Ectodermal cell (in vitro differentiated cells): Measurements from ENCODE around the gene LPAR2. TPM values are rescaled to one million over a fixed set of nuclear protein-coding genes. Genes with fewer than 3 reads are reported as not detected.
A peak's percentile ranks its signal among the peaks of the same experiment; 100 is the strongest.
"Not testable (repeated sequence)": the region's sequence is repeated elsewhere in the genome, so short reads cannot be mapped to it uniquely, and the experiment has no call there.

Source experiments
- H3K27ac ChIP-seq: 2 replicates; pipeline ENCODE4 v1.7.0; 2013; ENCODE audit warnings: mild to moderate bottlenecking, low read depth, low read length; ENCODE audit not compliant: insufficient read depth, poor library complexity, severe bottlenecking
- H3K27me3 ChIP-seq: 2 replicates; pipeline ENCODE4 v1.7.0; 2013; ENCODE audit warnings: mild to moderate bottlenecking, low read length; ENCODE audit not compliant: insufficient read depth, control insufficient read depth, poor library complexity, severe bottlenecking
- H3K36me3 ChIP-seq: one replicate; pipeline ENCODE4 v1.7.0; 2013; ENCODE audit warnings: low read length; ENCODE audit not compliant: control insufficient read depth, insufficient read depth
- H3K4me1 ChIP-seq: one replicate; pipeline ENCODE4 v1.7.0; 2013; ENCODE audit warnings: low read length; ENCODE audit not compliant: control insufficient read depth, insufficient read depth
- H3K4me3 ChIP-seq: 2 replicates; pipeline ENCODE4 v1.7.0; 2013; ENCODE audit warnings: low read depth, low read length, control low read depth; ENCODE audit not compliant: insufficient read depth
- H3K9me3 ChIP-seq: 2 replicates; pipeline ENCODE4 v1.7.0; 2013; ENCODE audit warnings: mild to moderate bottlenecking, low read length, moderate library complexity; ENCODE audit not compliant: control insufficient read depth
- WGBS, 2 experiments: methylation state at CpG; one replicate each; pipeline ENCODE4 v1.1.7; 2013; ENCODE audit warnings: missing lambda C conversion rate in 2 of 2; 5-methylcytosine and 5-hydroxymethylcytosine counted together
- polyA plus RNA-seq, 4 experiments: library from polyadenylated mRNA; stranded (reverse); fragments of 50-300 nt; gene quantifications; one replicate each; pipeline ENCODE4 v1.2.3, GENCODE V29; 2013

LPAR2 gene
- polyA plus RNA-seq (2013, experiment 1 of 4), result 80.1 TPM
- polyA plus RNA-seq (2013, experiment 2 of 4), result 77.2 TPM
- 68.3 TPM for polyA plus RNA-seq (2013, experiment 3 of 4)
- 87.8 TPM for polyA plus RNA-seq (2013, experiment 4 of 4)

- WGBS, 2 experiments, result 0 to 1% methylated on average over 87 of the region's 87 CpGs
- peak within 1 kb of the TSS; percentile 20 for H3K27ac ChIP-seq
- H3K36me3 ChIP-seq, result peaks cover 16% of the 10 kb centered on the region
- no peaks in the 10 kb centered on the region for H3K27me3 ChIP-seq
- peak within 1 kb of the TSS; percentile 73 for H3K4me3 ChIP-seq
- H3K9me3 ChIP-seq, result no peaks in the 10 kb centered on the region
- peaks cover 12% of the 10 kb centered on the region for H3K4me1 ChIP-seq
These were observed at the start of gene LPAR2 for GRCh38 chr19:19627621-19628500. Gene LPAR2 (minus strand): TSS chr19:19628220. CDS start chr19:19627275, 945 bp downstream.

DNA sequence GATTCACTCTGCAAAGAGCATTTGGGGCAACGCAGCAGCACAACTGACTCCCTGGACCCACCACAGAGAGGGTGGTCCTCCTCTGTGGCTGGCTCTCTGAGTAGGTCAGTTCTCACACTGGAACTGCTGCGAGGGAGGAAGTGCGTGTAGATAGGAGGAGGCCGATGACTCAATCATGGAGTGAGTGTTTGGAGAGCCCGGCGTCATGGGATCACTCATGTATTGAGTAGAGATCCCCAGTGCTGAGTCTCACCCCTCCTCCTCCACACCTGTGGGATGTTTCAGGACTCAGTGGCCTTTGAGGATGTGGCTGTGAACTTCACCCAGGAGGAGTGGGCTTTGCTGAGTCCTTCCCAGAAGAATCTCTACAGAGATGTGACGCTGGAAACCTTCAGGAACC, 49.6 kb upstream of the LPAR2 start:
- Histone ChIP-seq H3K9me3 (no peaks in the 10 kb centered on the region), H3K4me1 (no peaks in the 10 kb centered on the region), H3K27ac (no peak overlapping the region), H3K36me3 (peaks cover 29% of the 10 kb centered on the region), H3K4me3 (no peak overlapping the region), H3K27me3 (no peaks in the 10 kb centered on the region)
- WGBS, 2 experiments, result 95 to 97% methylated on average over 7 of the region's 7 CpGs

DNA sequence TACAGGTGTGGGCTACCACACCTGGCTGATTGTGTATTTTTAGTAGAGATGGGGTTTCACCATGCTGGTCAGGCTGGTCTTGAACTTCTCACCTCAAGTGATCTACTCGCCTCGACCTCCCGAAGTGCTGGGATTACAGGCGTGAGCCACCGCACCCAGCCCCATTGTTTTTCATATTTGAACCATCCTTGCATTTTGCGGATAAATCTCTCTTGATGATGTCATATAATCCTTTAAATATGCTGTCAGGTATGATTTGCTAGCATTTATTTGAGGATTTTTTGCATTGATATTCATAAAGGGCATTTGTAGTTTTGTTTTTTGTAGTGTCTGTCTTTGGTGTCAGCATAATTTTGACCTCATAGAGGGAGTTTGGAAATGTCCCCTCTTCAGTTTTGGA, 46.3 kb upstream of the LPAR2 start:
- 92 to 95% methylated on average over 6 of the region's 6 CpGs for WGBS, 2 experiments
- Histone ChIP-seq H3K36me3 (peaks cover 22% of the 10 kb centered on the region), H3K4me3 (no peak overlapping the region), H3K4me1 (no peaks in the 10 kb centered on the region), H3K27me3 (no peaks in the 10 kb centered on the region), H3K27ac (no peak overlapping the region), H3K9me3 (no peaks in the 10 kb centered on the region)

DNA sequence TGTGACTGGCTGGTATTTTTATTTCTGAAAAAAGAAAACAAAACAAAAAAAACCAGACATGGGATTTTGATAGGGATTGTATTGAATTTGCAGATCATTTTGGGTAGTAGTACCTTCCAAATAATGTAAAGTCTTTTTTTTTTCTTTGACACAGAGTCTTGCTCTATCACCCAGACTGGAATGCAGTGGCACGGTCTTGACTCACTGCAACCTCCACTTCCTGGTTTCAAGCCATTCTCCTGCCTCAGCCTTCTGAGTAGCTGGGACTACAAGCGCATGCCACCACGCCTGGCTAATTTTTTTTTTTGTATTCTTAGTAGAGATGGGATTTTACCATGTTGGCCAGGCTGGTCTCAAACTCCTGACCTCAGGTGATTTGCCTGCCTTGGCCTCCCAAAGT, 44.8 kb upstream of the LPAR2 start:
- no peak overlapping the region for H3K4me3 ChIP-seq
- no peaks in the 10 kb centered on the region for H3K27me3 ChIP-seq
- no peaks in the 10 kb centered on the region for H3K9me3 ChIP-seq
- no peak overlapping the region for H3K27ac ChIP-seq
- peaks cover 9% of the 10 kb centered on the region for H3K36me3 ChIP-seq
- 94 to 96% methylated on average over 3 of the region's 3 CpGs for WGBS, 2 experiments
- H3K4me1 ChIP-seq, result no peaks in the 10 kb centered on the region

DNA sequence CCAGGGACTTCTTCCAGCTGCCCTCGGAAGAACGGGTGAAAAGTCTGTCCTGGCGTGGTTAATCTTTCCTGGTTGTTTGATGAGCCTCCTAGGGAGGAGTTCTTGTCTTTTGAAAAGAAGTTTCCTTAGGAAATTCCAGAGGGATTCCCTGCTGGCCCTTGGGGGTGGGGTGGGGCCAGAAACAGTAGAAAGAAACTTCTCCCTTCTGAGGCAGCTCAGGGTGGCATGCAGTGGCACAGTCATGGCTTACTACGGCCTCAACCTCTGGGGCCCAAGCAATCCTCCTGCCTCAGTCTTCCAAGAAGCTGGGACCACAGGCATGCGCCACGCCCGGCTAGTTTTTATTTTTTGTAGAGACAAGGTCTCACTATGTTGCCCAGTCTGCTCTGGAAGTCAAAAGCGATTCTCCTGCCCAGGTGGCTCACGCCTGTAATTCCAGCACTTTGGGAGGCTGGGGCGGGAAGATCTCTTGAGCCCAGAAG, 42.1 kb upstream of the LPAR2 start:
- 45 to 46% methylated on average over 10 of the region's 10 CpGs for WGBS, 2 experiments
- Histone ChIP-seq H3K36me3 (peaks cover 4% of the 10 kb centered on the region), H3K4me3 (peak overlapping the region; percentile 89), H3K27me3 (no peaks in the 10 kb centered on the region), H3K4me1 (no peaks in the 10 kb centered on the region), H3K27ac (peak overlapping the region; percentile 16), H3K9me3 (no peaks in the 10 kb centered on the region)

- Histone ChIP-seq H3K36me3 (no peaks in the 10 kb centered on the region), H3K27ac (peak within 1 kb of the TSS; percentile 87), H3K4me1 (no peaks in the 10 kb centered on the region), H3K27me3 (no peaks in the 10 kb centered on the region), H3K4me3 (peak within 1 kb of the TSS; percentile 89), H3K9me3 (no peaks in the 10 kb centered on the region)
- WGBS, 2 experiments, result 4 to 5% methylated on average over 36 of the region's 36 CpGs
These were observed 40.4 kb upstream of the LPAR2 start, which contains the start of gene ZNF101 for GRCh38 chr19:19668230-19669012. Gene ZNF101 (plus strand): TSS chr19:19668839. CDS start chr19:19668964, 125 bp downstream.

- not testable (repeated sequence) for H3K27ac ChIP-seq, H3K27me3 ChIP-seq, H3K4me3 ChIP-seq, H3K36me3 ChIP-seq, H3K9me3 ChIP-seq
- H3K4me1 ChIP-seq, result peaks cover 10% of the 10 kb centered on the region
- WGBS, 2 experiments, result 94 to 95% methylated on average over 22 of the region's 22 CpGs
These were observed 37.5 kb upstream of the LPAR2 start for GRCh38 chr19:19665420-19665948.

DNA sequence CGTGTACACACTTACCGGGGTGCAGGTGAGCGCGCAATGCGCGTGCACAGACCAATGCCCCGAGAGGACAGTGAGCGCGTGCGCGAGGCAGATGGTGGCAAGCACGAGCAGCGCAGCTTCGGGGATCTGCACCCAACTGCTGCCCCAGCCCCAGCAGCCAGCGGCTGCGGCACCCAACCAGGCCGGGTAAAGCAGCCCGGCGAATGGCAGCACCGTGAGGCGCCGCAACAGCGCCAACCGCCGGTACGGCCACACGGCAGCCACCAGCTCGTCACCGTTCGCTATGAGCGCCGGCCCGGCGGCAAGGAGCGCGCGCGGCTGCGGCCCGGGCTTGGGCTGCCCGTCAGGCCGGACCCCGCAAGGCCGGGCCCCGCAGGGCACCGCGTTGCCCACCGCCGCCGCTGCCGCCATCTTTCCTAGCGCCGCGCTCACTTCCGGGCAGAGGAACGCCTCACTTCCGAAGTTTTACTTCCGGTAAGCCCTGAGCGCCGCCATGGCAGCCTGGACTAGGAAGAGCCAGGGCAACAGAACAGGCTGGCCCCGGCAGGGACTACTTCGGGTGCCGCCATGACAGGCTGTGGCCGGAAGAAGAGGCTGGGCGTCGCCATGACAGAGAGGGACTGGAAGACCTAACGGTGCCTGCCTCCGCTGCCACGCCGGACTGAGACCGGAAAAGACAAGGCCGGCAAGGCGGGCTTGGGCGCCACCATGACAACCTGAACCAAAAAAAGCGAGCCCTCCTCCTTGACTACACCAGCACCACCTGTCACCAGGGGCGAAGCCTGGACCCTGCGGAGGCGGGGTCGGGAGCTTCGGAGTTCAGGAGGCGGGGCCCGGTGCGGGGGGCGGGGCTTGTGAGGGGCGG, 35.5 kb upstream of the LPAR2 start, which contains the start of gene ATP13A1:
Gene ATP13A1, minus strand, starts transcription at position 421 of the 865 bp plus-strand sequence. Its CDS starts 10 bp downstream, at position 411.
- peak within 1 kb of the TSS; percentile 94 for H3K27ac ChIP-seq
- H3K9me3 ChIP-seq, result no peaks in the 10 kb centered on the region
- H3K4me3 ChIP-seq, result peak within 1 kb of the TSS; percentile 99
- H3K36me3 ChIP-seq, result peaks cover 7% of the 10 kb centered on the region
- H3K27me3 ChIP-seq, result no peaks in the 10 kb centered on the region
- peaks cover 10% of the 10 kb centered on the region for H3K4me1 ChIP-seq
- 0% methylated on average over 85 of the region's 85 CpGs for WGBS, 2 experiments

DNA sequence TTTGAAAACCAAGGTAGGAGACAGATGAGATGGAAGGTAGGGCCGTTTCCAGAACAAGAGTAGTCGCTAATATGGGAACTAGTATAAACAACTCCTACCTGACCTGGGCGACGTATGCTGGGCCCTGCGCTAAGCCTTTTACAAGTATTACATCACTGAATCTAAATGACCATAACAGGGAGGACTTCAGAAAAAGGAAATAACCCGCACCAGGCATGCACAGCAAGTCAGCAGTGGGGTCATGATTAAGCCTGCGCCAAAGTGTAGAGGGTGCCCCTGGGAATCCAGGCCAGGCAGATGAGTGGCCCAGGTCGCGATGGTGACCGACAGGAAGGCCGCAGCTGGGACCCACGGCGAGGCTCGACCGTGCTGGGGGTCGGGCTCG, 34.8 kb upstream of the LPAR2 start:
- peaks cover 13% of the 10 kb centered on the region for H3K36me3 ChIP-seq
- no peaks in the 10 kb centered on the region for H3K9me3 ChIP-seq
- peaks cover 10% of the 10 kb centered on the region for H3K4me1 ChIP-seq
- H3K27ac ChIP-seq, result no peak overlapping the region
- 18 to 20% methylated on average over 17 of the region's 17 CpGs for WGBS, 2 experiments
- peak overlapping the region; percentile 99 for H3K4me3 ChIP-seq
- no peaks in the 10 kb centered on the region for H3K27me3 ChIP-seq
